ENCODE measurements around the gene RSPO4. TPM values are rescaled to one million over a fixed set of nuclear protein-coding genes. Genes with fewer than 3 reads are reported as not detected.

The RSPO4 gene
- total and polyA plus RNA-seq, 2 donors (not counting 3 experiments of a cell fraction or from before 2014, with no cell fraction given), result not detected

GRCh38 chr20:963795-964194, 38.3 kb downstream of the RSPO4 start:
- CTCF ChIA-PET, result no interaction called here
- H3K27ac ChIP-seq (ENCODE audit: insufficient read depth, low read depth, low read length), result no peak overlapping the region
- no peak for DNase-seq (ENCODE audit: low read depth, low spot score)
- H3K79me2 ChIP-seq (ENCODE audit: control insufficient read depth, insufficient read depth, low read length), result no peaks in the 10 kb centered on the region
- H3K4me1 ChIP-seq (ENCODE audit: control insufficient read depth, extremely low read depth, insufficient read depth, low read length), result no peaks in the 10 kb centered on the region
- no peak overlapping the region for H2AFZ ChIP-seq (ENCODE audit: low read depth, low read length)
- H3K9me3 ChIP-seq (replicated peaks; ENCODE audit: control insufficient read depth, insufficient read depth, low read length), result no peaks in the 10 kb centered on the region
- POLR2A ChIA-PET, result no interaction called here
- BruUV-seq (replicated peaks), result no TSS peak
- H3K27me3 ChIP-seq (ENCODE audit: control insufficient read depth in 2 of 2, insufficient read depth in 2 of 2, low read length in 2 of 2), result peaks cover 0 to 2% of the 10 kb centered on the region in 2 experiments
- dilution Hi-C loops (cut with MboI; ENCODE audit: extremely low pct_ligation_motif_present, low sequenced_read_pairs), result no loop called here
- TF ChIP-seq POLR2AphosphoS5 (IDR thresholded peaks at IDR 0.05; ENCODE audit: insufficient read depth, low read depth, low read length) (no peak), GATA2 (IDR thresholded peaks at IDR 0.05; ENCODE audit: insufficient read depth, insufficient read length, low read depth, low read length) (no peak), CTCF (IDR thresholded peaks at IDR 0.05; ENCODE audit: extremely low read depth in 1 of 2, insufficient read depth in 1 of 2, low read depth in 1 of 2, low read length in 2 of 2) (no peak), POLR2A (IDR thresholded peaks at IDR 0.05; ENCODE audit: low read depth, low read length) (no peak), MAX (IDR thresholded peaks at IDR 0.05; ENCODE audit: insufficient read depth, insufficient read length) (no peak), FOS (IDR thresholded peaks at IDR 0.05; ENCODE audit: borderline replicate concordance, insufficient read depth, low read length) (no peak), JUN (IDR thresholded peaks at IDR 0.05; ENCODE audit: borderline replicate concordance, insufficient read depth, insufficient read length, low read depth) (no peak), EZH2 (IDR thresholded peaks at IDR 0.05; ENCODE audit: borderline replicate concordance, low read depth, low read length, severe bottlenecking) (no peak), MYC (IDR thresholded peaks at IDR 0.05; ENCODE audit: low read depth, low read length) (no peak)
- FAIRE-seq, result no peak
- H4K20me1 ChIP-seq (replicated peaks; ENCODE audit: control insufficient read depth, extremely low read depth, insufficient read depth, low read length), result no peaks in the 10 kb centered on the region
- H3K9ac ChIP-seq (replicated peaks; ENCODE audit: extremely low read depth, insufficient read depth, low read length), result no peak overlapping the region
- H3K9me1 ChIP-seq (replicated peaks; ENCODE audit: control insufficient read depth, extremely low read depth, insufficient read depth, low read length), result no peaks in the 10 kb centered on the region
- intact Hi-C loops (cut with micrococcal nuclease), result no loop called here
- H3K4me2 ChIP-seq (ENCODE audit: insufficient read depth, low read length), result no peak overlapping the region
- no peaks in the 10 kb centered on the region for H3K36me3 ChIP-seq (ENCODE audit: control insufficient read depth in 2 of 2, extremely low read depth in 1 of 2, insufficient read depth in 2 of 2, low read length in 2 of 2)
- no peak overlapping the region for H3K4me3 ChIP-seq (replicated peaks in 1 of 3; ENCODE audit: insufficient read depth in 1 of 3, low read depth in 1 of 3, low read length in 3 of 3)
